Keratinocyte (primary cell): Measurements from ENCODE around the gene MS4A7. TPM values are rescaled to one million over a fixed set of nuclear protein-coding genes. Genes with fewer than 3 reads are reported as not detected.

Experiments
- DNase-seq: peaks from one replicate; pipeline ENCODE4 v3.0.0-alpha.2; 2011; ENCODE audit warnings: low read depth, missing footprints, low spot score
- FAIRE-seq: peaks from 2 replicates; lab custom pipeline; 2011; peaks lifted over from hg19 to GRCh38; lab: Jason Lieb, UNC
- H2AFZ ChIP-seq: 2 replicates; pipeline ENCODE4 v1.6.0; 2012; ENCODE audit warnings: low read length, control low read depth, inconsistent platforms; ENCODE audit not compliant: control insufficient read depth
- H3K27ac ChIP-seq: 2 replicates; pipeline ENCODE4 v1.5.1; 2011; ENCODE audit warnings: low read length; ENCODE audit not compliant: control insufficient read depth, insufficient read depth
- H3K27me3 ChIP-seq: 3 replicates; pipeline ENCODE4 v1.6.0; 2011; ENCODE audit warnings: low read length; ENCODE audit not compliant: control insufficient read depth, insufficient read depth; ENCODE audit errors: extremely low read depth
- H3K36me3 ChIP-seq, 2 experiments: 2 replicates in 1 of 2; 3 replicates in 1 of 2; pipeline ENCODE4 v1.5.1; 2011; ENCODE audit warnings: low read length in 2 of 2, mild to moderate bottlenecking in 1 of 2; ENCODE audit not compliant: control insufficient read depth in 2 of 2, insufficient read depth in 2 of 2; ENCODE audit errors: extremely low read depth in 1 of 2
- H3K4me1 ChIP-seq: 3 replicates; pipeline ENCODE4 v1.5.1; 2011; ENCODE audit warnings: low read length; ENCODE audit not compliant: control insufficient read depth, insufficient read depth; ENCODE audit errors: extremely low read depth
- H3K4me2 ChIP-seq: 3 replicates; pipeline ENCODE4 v1.6.0; 2011; ENCODE audit warnings: low read depth, low read length; ENCODE audit not compliant: control insufficient read depth, insufficient read depth; ENCODE audit errors: extremely low read depth
- H3K4me3 ChIP-seq, 3 experiments: fragments of 200-600 bp in 1 of 3; sonication (generic) in 1 of 3; 2 replicates in 2 of 3; 3 replicates in 1 of 3; pipeline ENCODE4 v1.5.1; 2011 to 2016; ENCODE audit warnings: low read length in 3 of 3, mild to moderate bottlenecking in 3 of 3, control low read depth in 2 of 3, inconsistent platforms in 1 of 3, low read depth in 1 of 3, mixed read lengths in 1 of 3, mixed run types in 1 of 3, moderate library complexity in 1 of 3; ENCODE audit not compliant: control insufficient read depth in 2 of 3, insufficient read depth in 2 of 3; ENCODE audit errors: extremely low read depth in 1 of 3
- H3K79me2 ChIP-seq: 2 replicates; pipeline ENCODE4 v1.6.0; 2012; ENCODE audit warnings: low read length; ENCODE audit not compliant: control insufficient read depth, insufficient read depth
- H3K9ac ChIP-seq: 3 replicates; pipeline ENCODE4 v1.6.0; 2011; ENCODE audit warnings: low read length; ENCODE audit not compliant: control insufficient read depth, insufficient read depth; ENCODE audit errors: extremely low read depth
- H3K9me1 ChIP-seq: 3 replicates; pipeline ENCODE4 v1.6.0; 2011; ENCODE audit warnings: low read length; ENCODE audit not compliant: control insufficient read depth, insufficient read depth; ENCODE audit errors: extremely low read depth
- H3K9me3 ChIP-seq: 2 replicates; pipeline ENCODE4 v1.5.1; 2012; ENCODE audit warnings: low read depth, low read length; ENCODE audit not compliant: control insufficient read depth
- H4K20me1 ChIP-seq: 3 replicates; pipeline ENCODE4 v1.6.0; 2011; ENCODE audit warnings: low read length; ENCODE audit not compliant: control insufficient read depth, insufficient read depth; ENCODE audit errors: extremely low read depth
- EZH2 ChIP-seq: IDR thresholded peaks from one replicate; pipeline ENCODE4 v1.6.1; 2012; ENCODE audit warnings: inconsistent platforms, mild to moderate bottlenecking, low read length, moderate library complexity
- dilution Hi-C: fragments of 300-500 bp; cut with MboI; formaldehyde crosslinking; loops from one replicate; pipeline ENCODE4 v1.7.0; 2020; ENCODE audit warnings: low sequenced_read_pairs; ENCODE audit not compliant: extremely low pct_ligation_motif_present
- polyA plus RNA-seq, 5 experiments: library from polyadenylated mRNA; depleted of rRNA in 3 of 5; stranded (reverse) in 3 of 5; stranded (forward) in 1 of 5; unstranded in 1 of 5; fragments of >200 nt; gene quantifications; 1 replicate in 1 of 5; 2 replicates in 3 of 5; 3 replicates in 1 of 5; pipeline versions ENCODE4 v1.2.1 to v1.2.3, GENCODE V29; 2011 to 2012; ENCODE audit warnings: missing spikeins in 2 of 5, low read depth in 1 of 5, low replicate concordance in 1 of 5
- TF ChIP-seq, protein P1 (sequence below), 3 experiments: IDR thresholded peaks in 1 of 3; conservative IDR thresholded peaks in 1 of 3; optimal IDR thresholded peaks in 1 of 3; 2 replicates in 2 of 3; 3 replicates in 1 of 3; pipeline versions ENCODE3 to v1.5.1; 2011; ENCODE audit warnings: low read length in 3 of 3, mild to moderate bottlenecking in 3 of 3, moderate library complexity in 2 of 3, control low read depth in 1 of 3, inconsistent platforms in 1 of 3; ENCODE audit not compliant: insufficient read depth in 2 of 3; ENCODE audit errors: extremely low read depth in 1 of 3

MS4A7 gene
- polyA plus RNA-seq, 1 donor (not counting 4 experiments of a cell fraction or from before 2014, with no cell fraction given): not detected

DNA sequence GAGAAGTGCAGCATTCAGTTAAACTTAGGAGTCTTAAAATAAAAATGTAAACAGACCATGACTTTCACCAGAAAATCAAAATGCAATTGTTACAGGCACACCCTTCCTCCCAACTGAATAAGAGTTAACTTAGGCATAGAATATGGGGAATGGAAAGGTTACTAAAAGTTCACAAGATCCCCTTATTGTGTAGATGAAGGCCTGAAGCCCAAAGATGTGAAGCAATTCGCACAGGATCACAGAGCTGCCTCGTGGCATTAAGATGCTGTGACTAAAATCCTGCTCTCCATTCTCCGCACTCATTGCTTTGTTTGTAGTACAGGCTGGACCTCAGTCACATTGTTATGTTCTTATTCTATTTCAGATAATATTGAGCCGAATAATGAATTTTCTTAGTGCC, 55.1 kb downstream of the MS4A7 start:
- H3K9me1 ChIP-seq: no peaks in the 10 kb centered on the region
- H3K27me3 ChIP-seq: no peaks in the 10 kb centered on the region
- no peaks in the 10 kb centered on the region for H3K79me2 ChIP-seq
- H3K4me2 ChIP-seq: no peak overlapping the region
- H3K36me3 ChIP-seq: no peaks in the 10 kb centered on the region
- H3K4me1 ChIP-seq: no peaks in the 10 kb centered on the region
- H3K27ac ChIP-seq: no peak overlapping the region
- FAIRE-seq (no peak), DNase-seq (no peak)
- no peaks in the 10 kb centered on the region for H3K9me3 ChIP-seq
- H3K4me3 ChIP-seq: no peak overlapping the region
- no peak overlapping the region for H3K9ac ChIP-seq
- dilution Hi-C loops: no loop called here
- H4K20me1 ChIP-seq: no peaks in the 10 kb centered on the region
- TF ChIP-seq EZH2: no peak
- TF ChIP-seq, protein P1, sequence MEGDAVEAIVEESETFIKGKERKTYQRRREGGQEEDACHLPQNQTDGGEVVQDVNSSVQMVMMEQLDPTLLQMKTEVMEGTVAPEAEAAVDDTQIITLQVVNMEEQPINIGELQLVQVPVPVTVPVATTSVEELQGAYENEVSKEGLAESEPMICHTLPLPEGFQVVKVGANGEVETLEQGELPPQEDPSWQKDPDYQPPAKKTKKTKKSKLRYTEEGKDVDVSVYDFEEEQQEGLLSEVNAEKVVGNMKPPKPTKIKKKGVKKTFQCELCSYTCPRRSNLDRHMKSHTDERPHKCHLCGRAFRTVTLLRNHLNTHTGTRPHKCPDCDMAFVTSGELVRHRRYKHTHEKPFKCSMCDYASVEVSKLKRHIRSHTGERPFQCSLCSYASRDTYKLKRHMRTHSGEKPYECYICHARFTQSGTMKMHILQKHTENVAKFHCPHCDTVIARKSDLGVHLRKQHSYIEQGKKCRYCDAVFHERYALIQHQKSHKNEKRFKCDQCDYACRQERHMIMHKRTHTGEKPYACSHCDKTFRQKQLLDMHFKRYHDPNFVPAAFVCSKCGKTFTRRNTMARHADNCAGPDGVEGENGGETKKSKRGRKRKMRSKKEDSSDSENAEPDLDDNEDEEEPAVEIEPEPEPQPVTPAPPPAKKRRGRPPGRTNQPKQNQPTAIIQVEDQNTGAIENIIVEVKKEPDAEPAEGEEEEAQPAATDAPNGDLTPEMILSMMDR (optimal IDR thresholded peaks at IDR 0.05 in 1 of 3, IDR thresholded peaks at IDR 0.05 in 1 of 3, conservative IDR thresholded peaks at IDR 0.05 in 1 of 3; ENCODE audit: extremely low read depth in 1 of 3, insufficient read depth in 2 of 3, low read length in 3 of 3): no peak
- H2AFZ ChIP-seq: no peak overlapping the region

Other genes starting within 250 kb of the MS4A7 start
- gene MS4A6A, start 195.4 kb upstream of the MS4A7 start, polyA plus RNA-seq: not detected in 3 replicates
- gene MS4A4E, start 135.4 kb upstream of the MS4A7 start, polyA plus RNA-seq: not detected in 3 replicates
- not detected in 3 replicates for gene MS4A4A, start 97.9 kb upstream of the MS4A7 start, polyA plus RNA-seq
- gene MS4A6E, start 51.3 kb upstream of the MS4A7 start, polyA plus RNA-seq: not detected in 3 replicates
- gene MS4A14, start 17.9 kb downstream of the MS4A7 start, polyA plus RNA-seq: not detected in 3 replicates
- not detected in 3 replicates for gene MS4A5, start 51.0 kb downstream of the MS4A7 start, polyA plus RNA-seq
- 0.06 to 0.82 TPM (median 0.07 TPM) in 3 replicates for gene MS4A1, start 77.3 kb downstream of the MS4A7 start, polyA plus RNA-seq
- not detected in 3 replicates for gene MS4A12, start 114.2 kb downstream of the MS4A7 start, polyA plus RNA-seq
- gene MS4A13, start 136.9 kb downstream of the MS4A7 start, polyA plus RNA-seq: not detected in 3 replicates